ENCODE data around the gene ERMP1. TPM values are rescaled to one million over a fixed set of nuclear protein-coding genes. Genes with fewer than 3 reads are reported as not detected.

The ERMP1 gene
- total RNA-seq (ENCODE audit: low replicate concordance): 9.5 and 11.2 TPM in 2 replicates

GRCh38 chr9:5832538-5833529 is at the start of gene ERMP1:
Gene ERMP1, minus strand, starts transcription at chr9:5833117. Its CDS starts 90 bp downstream, at chr9:5833027.

Other genes starting within 250 kb of the ERMP1 start
- gene RIC1, start 204.0 kb downstream of the ERMP1 start, total RNA-seq (ENCODE audit: low replicate concordance): 33.2 and 43.5 TPM in 2 replicates
- not detected in 2 replicates for gene MLANA, start 57.8 kb upstream of the ERMP1 start, total RNA-seq (ENCODE audit: low replicate concordance)
- gene RANBP6, start 182.5 kb upstream of the ERMP1 start, total RNA-seq (ENCODE audit: low replicate concordance): 16.1 and 21.0 TPM in 2 replicates

Data from smooth muscle cell of the coronary artery (primary cell).